22Rv1 (cell line): Measurements from ENCODE around the gene KNCN.

ENCODE experiments used
- CTCF ChIP-seq: fragments of 450-650 bp; IDR thresholded peaks from 2 replicates; pipeline ENCODE4 v1.5.1; 2017; ENCODE audit warnings: mild to moderate bottlenecking
- ZFX ChIP-seq: fragments of 450-650 bp; IDR thresholded peaks from 2 replicates; pipeline ENCODE4 v1.6.1; 2017; ENCODE audit warnings: antibody characterized with exemption, borderline replicate concordance

GRCh38 chr1:46592823-46593222, 41.4 kb upstream of the KNCN start:
- no peak for TF ChIP-seq ZFX
- TF ChIP-seq CTCF = no peak
